ENCODE results near the gene RAB1B.
A peak's percentile ranks its signal among the peaks of the same experiment; 100 is the strongest.

RAB1B gene

GRCh38 chr11:66311470-66311964 lies 43.1 kb downstream of the RAB1B start:
- H3F3A ChIP-seq (ENCODE audit: control insufficient read depth, insufficient read depth), result no peaks in the 10 kb centered on the region
- peak overlapping the region; percentile 82 for H3K4me3 ChIP-seq (ENCODE audit: low read length)
- peaks cover 20% of the 10 kb centered on the region for H3K4me1 ChIP-seq (ENCODE audit: control insufficient read depth, low read length)
- no peaks in the 10 kb centered on the region for H3K79me2 ChIP-seq (ENCODE audit: control insufficient read depth, low read length)
- no peaks in the 10 kb centered on the region for H4K20me1 ChIP-seq (ENCODE audit: control insufficient read depth, insufficient read depth, low read depth, low read length)
- H3K27me3 ChIP-seq (ENCODE audit: control insufficient read depth, low read length), result no peaks in the 10 kb centered on the region
- no peak for TF ChIP-seq CTCF (IDR thresholded peaks at IDR 0.05; ENCODE audit: low read depth, low read length, poor library complexity, severe bottlenecking)
- TF ChIP-seq EZH2phosphoT487 (IDR thresholded peaks at IDR 0.05; ENCODE audit: borderline replicate concordance, low read length), result no peak
- H3K9me2 ChIP-seq (replicated peaks; ENCODE audit: control insufficient read depth, low read length), result no peaks in the 10 kb centered on the region
- H3K36me3 ChIP-seq (ENCODE audit: control insufficient read depth, low read length), result no peaks in the 10 kb centered on the region
- H3K9me3 ChIP-seq (ENCODE audit: control insufficient read depth, insufficient read depth, low read length), result no peaks in the 10 kb centered on the region
- H3K4me2 ChIP-seq (ENCODE audit: low read length), result peak overlapping the region; percentile 87
- peak overlapping the region; percentile 77 for H3K27ac ChIP-seq (ENCODE audit: low read depth, low read length)

GRCh38 chr11:66311965-66312548 lies 43.6 kb downstream of the RAB1B start:
- Histone ChIP-seq H3K4me2 (ENCODE audit: low read length) (peak overlapping the region; percentile 87), H3F3A (ENCODE audit: control insufficient read depth, insufficient read depth) (no peaks in the 10 kb centered on the region), H3K4me3 (ENCODE audit: low read length) (peak overlapping the region; percentile 82), H3K9me2 (replicated peaks; ENCODE audit: control insufficient read depth, low read length) (no peaks in the 10 kb centered on the region), H3K9me3 (ENCODE audit: control insufficient read depth, insufficient read depth, low read length) (no peaks in the 10 kb centered on the region), H3K36me3 (ENCODE audit: control insufficient read depth, low read length) (no peaks in the 10 kb centered on the region), H3K27me3 (ENCODE audit: control insufficient read depth, low read length) (no peaks in the 10 kb centered on the region), H3K4me1 (ENCODE audit: control insufficient read depth, low read length) (peaks cover 25% of the 10 kb centered on the region), H3K79me2 (ENCODE audit: control insufficient read depth, low read length) (no peaks in the 10 kb centered on the region), H4K20me1 (ENCODE audit: control insufficient read depth, insufficient read depth, low read depth, low read length) (no peaks in the 10 kb centered on the region), H3K27ac (ENCODE audit: low read depth, low read length) (peak overlapping the region; percentile 77)
- TF ChIP-seq CTCF (IDR thresholded peaks at IDR 0.05; ENCODE audit: low read depth, low read length, poor library complexity, severe bottlenecking) (peak; percentile 97), EZH2phosphoT487 (IDR thresholded peaks at IDR 0.05; ENCODE audit: borderline replicate concordance, low read length) (no peak)

GRCh38 chr11:66312549-66313320 lies 44.3 kb downstream of the RAB1B start:
- no peaks in the 10 kb centered on the region for H3K36me3 ChIP-seq (ENCODE audit: control insufficient read depth, low read length)
- H3K27ac ChIP-seq (ENCODE audit: low read depth, low read length), result peak overlapping the region; percentile 77

More at GRCh38 chr11:66312549-66313320, 44.3 kb downstream of the RAB1B start:
- peaks cover 32% of the 10 kb centered on the region for H3K4me1 ChIP-seq (ENCODE audit: control insufficient read depth, low read length)
- H3K9me2 ChIP-seq (replicated peaks; ENCODE audit: control insufficient read depth, low read length), result no peaks in the 10 kb centered on the region
- peaks cover 4% of the 10 kb centered on the region; the same call in 1 of the 2 replicates for H3F3A ChIP-seq (ENCODE audit: control insufficient read depth, insufficient read depth)
- H3K79me2 ChIP-seq (ENCODE audit: control insufficient read depth, low read length), result no peaks in the 10 kb centered on the region
- peak overlapping the region; percentile 87 for H3K4me2 ChIP-seq (ENCODE audit: low read length)
- H3K9me3 ChIP-seq (ENCODE audit: control insufficient read depth, insufficient read depth, low read length), result no peaks in the 10 kb centered on the region
- H3K27me3 ChIP-seq (ENCODE audit: control insufficient read depth, low read length), result no peaks in the 10 kb centered on the region
- peak overlapping the region; percentile 82 for H3K4me3 ChIP-seq (ENCODE audit: low read length)
- no peak for TF ChIP-seq CTCF (IDR thresholded peaks at IDR 0.05; ENCODE audit: low read depth, low read length, poor library complexity, severe bottlenecking)
- no peak for TF ChIP-seq EZH2phosphoT487 (IDR thresholded peaks at IDR 0.05; ENCODE audit: borderline replicate concordance, low read length)
- H4K20me1 ChIP-seq (ENCODE audit: control insufficient read depth, insufficient read depth, low read depth, low read length), result no peaks in the 10 kb centered on the region

All from DOHH2 (cell line).